DMS 273 (cell line): ENCODE results near the gene IRF2.

Source experiments
- DNase-seq: peaks from one replicate; lab custom pipeline; 2025; ENCODE audit not compliant: unreplicated experiment; lab: John Stamatoyannopoulos, UW

IRF2 gene

DNA sequence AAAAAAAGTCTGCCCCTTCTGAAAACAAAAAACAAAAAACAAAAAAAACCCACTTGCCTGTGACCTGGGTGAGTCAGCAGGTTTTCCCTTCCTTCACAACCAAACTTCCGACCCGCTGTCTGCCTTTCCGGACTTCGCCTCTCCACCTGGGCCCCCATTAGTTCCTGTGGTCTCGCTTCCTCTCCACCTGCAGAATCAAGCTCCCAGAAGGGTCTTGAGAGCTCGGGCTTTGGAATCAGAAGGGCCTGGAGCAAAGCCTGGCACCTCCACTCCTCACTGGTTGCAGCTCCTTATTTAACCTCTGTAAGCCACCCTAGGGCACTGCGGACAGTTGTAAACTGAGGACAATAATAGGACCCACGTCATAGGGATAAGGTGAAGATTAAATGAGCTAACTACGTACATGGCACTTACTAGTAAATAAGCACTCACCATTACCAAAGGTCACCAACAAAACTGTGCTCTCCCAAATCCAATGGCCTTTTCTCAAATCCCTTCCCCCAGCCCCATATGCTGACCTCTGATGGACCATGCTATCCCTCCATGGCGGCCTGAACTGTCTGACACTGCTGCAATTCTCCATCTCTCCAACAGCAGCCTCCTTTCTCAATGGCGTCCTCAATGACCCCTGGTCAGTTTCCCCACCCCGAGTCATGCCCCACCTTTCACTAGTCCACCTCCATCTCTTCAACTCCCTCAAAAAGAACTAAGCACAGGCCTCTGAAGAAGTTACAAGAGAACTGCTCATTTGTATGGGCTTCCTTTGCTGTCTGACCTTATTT, 64.2 kb downstream of the IRF2 start:
- no peak for DNase-seq

- DNase-seq = no peak
These were observed 64.8 kb downstream of the IRF2 start for GRCh38 chr4:184409502-184409901.

- no peak for DNase-seq
These were observed 65.7 kb downstream of the IRF2 start for GRCh38 chr4:184408684-184409081.

DNA sequence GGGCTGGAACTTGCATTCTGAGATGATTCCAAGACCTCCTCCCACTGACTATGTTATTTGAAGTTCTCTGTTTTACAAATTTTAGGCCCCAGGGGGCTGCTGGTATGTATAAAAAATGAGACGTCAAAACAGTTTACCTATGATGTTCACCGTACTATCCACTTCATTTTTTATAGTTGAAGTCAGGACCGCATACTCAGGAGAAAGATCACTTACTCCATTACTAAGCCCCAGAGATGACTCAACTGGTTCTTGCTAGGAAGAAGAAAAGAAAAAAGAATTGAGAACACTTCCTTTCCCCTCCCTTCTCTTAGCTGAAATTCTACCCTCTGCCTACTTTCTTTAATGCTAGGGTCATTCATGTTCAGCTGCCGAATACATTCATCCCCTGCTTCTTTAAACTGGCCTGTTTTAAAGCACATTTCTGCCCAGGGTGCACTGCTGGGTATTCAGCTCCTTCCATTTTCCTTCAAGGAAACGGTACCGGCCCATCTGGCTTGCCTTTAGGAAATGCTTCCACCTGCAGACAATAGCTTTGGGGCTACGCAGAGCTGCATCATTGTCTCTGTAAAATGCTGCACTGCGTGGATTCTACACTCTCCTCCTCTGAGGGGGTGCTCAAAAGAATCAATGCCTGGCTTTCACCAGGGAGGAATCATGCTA, 66.2 kb downstream of the IRF2 start:
- no peak for DNase-seq

- DNase-seq = no peak
These were observed 67.4 kb downstream of the IRF2 start for GRCh38 chr4:184406958-184407391.

DNA sequence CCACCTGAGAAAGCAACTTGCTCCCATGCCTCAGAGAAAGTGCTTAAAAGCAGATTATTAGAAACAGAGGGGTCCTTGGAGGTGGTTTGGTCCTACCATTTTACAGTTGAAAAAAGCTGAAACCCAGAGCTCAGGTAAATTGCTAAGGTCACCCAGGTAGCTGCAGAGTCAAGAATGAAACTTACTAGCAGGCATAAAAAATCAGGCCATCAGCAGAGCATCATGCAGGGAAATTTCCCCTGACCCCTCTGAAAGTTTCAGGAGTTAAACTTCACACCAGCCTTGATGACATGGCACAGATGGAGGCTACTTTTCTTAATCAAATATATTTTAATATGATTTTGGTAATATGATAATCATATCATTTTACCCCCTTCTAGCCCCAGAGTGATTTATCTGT, 70.3 kb downstream of the IRF2 start:
- DNase-seq = no peak

DNA sequence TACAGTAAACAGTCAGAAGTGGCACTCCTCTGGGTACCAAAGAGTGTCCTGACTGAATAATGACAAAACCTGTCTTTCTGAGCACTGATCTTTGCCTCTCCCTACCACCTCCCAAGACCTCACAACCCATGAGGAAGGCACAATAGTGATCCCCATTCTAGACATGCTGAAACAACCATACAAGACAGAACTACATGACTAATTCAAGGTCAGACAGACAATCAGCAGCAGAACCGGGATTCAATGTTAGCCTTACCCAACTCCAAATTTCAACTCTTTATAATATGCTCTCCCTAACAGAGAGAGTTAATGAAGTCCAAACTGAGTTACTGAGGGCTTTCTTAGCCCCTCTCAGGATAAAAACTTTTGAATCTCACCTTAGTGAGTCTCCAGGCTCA, 71.0 kb downstream of the IRF2 start:
- DNase-seq = no peak

DNA sequence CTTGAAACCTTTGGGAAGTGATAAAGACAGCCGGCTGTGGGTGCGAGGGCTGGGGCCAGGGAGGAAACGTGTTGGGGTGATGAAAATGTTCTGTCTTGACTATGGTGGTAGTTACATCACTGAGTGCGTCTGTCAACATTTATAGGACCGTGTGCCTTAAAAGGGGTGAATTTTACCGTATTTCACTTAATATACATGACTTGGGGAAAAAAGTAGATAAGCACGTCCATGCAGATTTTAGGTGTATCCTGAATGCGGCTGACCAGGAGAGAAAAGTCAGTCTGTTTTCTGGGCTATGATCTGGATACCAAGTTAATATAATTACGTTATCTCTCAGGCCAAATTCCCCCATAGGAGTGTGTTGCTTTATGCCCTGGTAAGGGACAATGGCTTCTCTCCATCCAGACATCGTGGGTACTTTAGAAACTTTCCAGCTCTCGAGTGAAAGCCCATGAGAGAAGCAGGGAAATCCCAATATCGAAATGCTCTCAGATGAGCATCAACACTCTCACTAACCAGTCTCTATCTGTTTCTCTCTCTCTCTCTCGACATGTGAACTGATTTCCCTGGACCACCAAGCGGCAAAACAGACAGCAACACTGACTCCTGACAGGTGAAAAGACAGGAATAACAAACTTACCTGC, 71.5 kb downstream of the IRF2 start:
- DNase-seq = no peak

- no peak for DNase-seq
These were observed 72.1 kb downstream of the IRF2 start for GRCh38 chr4:184402239-184402638.

GRCh38 chr4:184401397-184402171, 72.8 kb downstream of the IRF2 start:
- no peak for DNase-seq

DNA sequence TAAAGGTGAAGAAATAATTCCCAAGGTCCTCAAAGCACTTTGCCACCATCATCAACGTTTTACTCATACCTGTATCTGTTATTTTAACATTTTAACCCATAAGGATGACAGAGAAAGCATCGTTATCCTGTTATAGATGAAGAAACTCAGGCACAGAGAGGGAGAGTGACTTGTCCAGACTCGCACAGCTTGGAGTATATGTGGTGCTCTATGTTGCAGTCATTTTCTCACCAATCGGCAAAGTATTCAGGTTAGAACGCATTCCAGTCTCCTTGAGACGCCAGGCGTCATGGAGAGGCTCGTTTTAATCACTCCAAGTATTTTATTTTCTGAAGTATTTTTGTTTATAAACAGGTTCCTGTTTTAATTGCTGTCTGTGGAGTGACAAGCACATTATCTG, 73.5 kb downstream of the IRF2 start:
- no peak for DNase-seq

DNA sequence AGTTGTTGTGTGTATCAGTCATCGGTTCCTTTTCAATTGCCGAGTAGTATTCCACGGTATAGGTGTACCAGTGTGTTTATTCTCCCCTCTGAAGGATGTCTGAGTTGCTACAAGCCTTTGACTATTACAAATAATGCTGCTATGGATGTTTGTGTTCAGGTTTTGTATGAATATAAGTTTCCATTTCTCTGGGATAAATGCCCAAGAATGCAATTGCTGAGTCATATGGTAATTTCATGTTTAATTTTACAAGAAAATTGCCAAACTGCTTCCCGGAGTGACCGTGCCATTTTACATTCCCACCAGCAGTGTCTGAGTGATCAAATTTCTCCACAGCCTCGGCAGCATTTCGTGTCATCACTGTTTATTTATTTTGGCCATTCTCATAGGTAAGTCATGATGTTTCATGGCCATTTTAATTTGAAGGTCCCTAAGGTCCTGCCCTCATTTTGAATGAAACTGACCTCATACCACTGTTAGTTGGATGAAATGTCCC, 73.9 kb downstream of the IRF2 start:
- no peak for DNase-seq

DNA sequence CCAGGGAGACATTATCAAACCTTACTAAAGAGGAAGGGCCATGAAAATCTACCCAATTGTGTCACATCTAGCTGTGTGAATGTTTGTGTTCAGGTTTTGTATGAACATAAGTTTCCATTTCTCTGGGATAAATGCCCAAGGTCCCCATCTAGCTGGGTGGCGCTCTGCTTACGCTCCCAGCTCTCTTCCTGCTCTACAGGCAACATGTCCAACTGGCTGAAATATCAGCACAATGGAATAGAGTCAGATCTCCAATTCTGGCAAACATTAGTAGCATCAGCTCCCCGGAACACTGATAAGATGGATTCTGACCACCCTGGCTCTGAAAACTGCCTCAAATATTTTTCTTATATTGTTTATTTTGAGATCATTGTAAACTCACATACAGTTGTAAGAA, 74.8 kb downstream of the IRF2 start:
- DNase-seq = no peak

DNA sequence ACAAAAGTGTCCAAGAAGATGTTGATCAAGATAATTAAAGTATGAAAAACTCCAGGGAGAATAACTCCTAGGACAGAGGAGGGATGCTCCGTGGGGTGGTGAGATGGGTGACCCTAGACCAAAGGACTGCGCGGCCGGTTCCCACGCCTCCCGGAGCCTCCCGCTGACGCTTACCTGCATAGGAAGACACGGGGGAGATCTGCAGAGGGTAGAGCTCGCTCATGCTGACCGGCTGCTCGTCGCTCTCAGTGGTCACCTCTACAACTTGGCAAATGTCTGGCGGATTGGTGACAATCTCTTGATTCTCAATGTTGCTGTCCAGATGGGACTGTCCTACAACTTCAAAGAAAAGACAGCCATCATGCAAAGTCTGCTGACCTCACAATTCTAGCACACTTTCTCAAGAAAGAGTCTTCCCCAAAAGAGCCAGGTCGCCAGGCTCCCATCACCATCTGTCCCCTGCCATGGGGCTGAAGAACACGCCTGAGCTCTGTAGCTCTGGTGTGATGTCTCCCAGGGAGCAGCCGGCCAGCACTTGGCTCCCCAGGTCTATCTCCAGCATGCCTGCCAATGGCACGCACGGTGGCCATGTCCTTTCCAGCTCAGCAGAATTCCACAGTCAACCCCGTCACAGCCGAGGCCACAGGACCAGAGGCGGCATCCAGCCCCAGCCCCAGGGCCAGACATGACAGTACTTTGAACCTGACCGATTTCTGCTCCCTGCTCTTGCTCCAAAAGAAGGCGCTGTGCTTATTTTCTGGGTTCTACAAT, 75.4 kb downstream of the IRF2 start:
- no peak for DNase-seq

- DNase-seq = no peak
These were observed 76.7 kb downstream of the IRF2 start for GRCh38 chr4:184397516-184398163.

- DNase-seq = no peak
These were observed 77.5 kb downstream of the IRF2 start for GRCh38 chr4:184396570-184397515.

- DNase-seq = no peak
These were observed 78.4 kb downstream of the IRF2 start for GRCh38 chr4:184395971-184396391.

DNA sequence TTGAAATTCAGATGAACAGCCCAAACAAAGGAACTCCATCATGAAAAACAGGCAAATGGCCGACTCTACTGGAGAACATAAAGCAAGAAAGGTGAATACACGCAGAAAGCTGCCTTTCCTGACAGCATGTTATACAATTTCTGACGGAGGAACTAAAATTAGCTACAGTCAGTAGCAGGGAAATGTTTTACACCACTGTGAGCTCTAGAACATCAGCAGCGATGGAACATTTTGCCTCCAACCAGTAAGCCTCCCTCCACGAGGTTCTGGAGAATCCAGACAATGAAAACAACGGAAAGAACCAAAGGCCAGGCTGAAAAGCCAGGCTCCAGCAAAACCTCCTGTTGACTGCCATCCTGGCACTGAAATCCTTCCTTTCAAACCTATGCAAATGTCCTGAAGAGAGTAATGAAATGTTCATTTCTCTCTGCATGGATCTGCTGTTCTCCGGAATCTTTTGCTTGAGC, 78.9 kb downstream of the IRF2 start:
- no peak for DNase-seq
